Stimulated activated CD4-positive, alpha-beta T cell treated with anti-CD3 and anti-CD28 coated beads, Interleukin-15, amount 100 ng/mL, for 1 hour (primary cell): ENCODE measurements around the gene IGSF21.

ENCODE experiments used
- DNase-seq, 2 donors: peaks; one replicate each; pipeline ENCODE4 v3.0.0-alpha.2; 2020; ENCODE audit warnings: low read depth in 1 of 2, low spot score in 1 of 2

The IGSF21 gene

GRCh38 chr1:18256282-18257235 lies 149.0 kb downstream of the IGSF21 start:
- DNase-seq = no peak

GRCh38 chr1:18257778-18258177 lies 150.2 kb downstream of the IGSF21 start:
- DNase-seq = no peak

- DNase-seq = no peak
Measured at GRCh38 chr1:18261891-18262290, 154.3 kb downstream of the IGSF21 start.

- DNase-seq = no peak
Measured at GRCh38 chr1:18262726-18263125, 155.1 kb downstream of the IGSF21 start.

- no peak for DNase-seq
Measured at GRCh38 chr1:18263547-18264120, 156.0 kb downstream of the IGSF21 start.

GRCh38 chr1:18264450-18265039 lies 156.9 kb downstream of the IGSF21 start:
- DNase-seq = no peak

- DNase-seq = no peak
Measured at GRCh38 chr1:18265641-18266040, 158.0 kb downstream of the IGSF21 start.

GRCh38 chr1:18266391-18266790 lies 158.8 kb downstream of the IGSF21 start:
- DNase-seq = no peak

GRCh38 chr1:18271336-18271735 lies 163.7 kb downstream of the IGSF21 start:
- no peak for DNase-seq

- no peak for DNase-seq
Measured at GRCh38 chr1:18278946-18279345, 171.3 kb downstream of the IGSF21 start.

- no peak for DNase-seq
Measured at GRCh38 chr1:18279351-18280074, 171.9 kb downstream of the IGSF21 start.

GRCh38 chr1:18280956-18281355 lies 173.4 kb downstream of the IGSF21 start:
- DNase-seq = no peak

GRCh38 chr1:18282851-18283600 lies 175.4 kb downstream of the IGSF21 start:
- DNase-seq = no peak

GRCh38 chr1:18283601-18284385 lies 176.2 kb downstream of the IGSF21 start:
- no peak for DNase-seq

GRCh38 chr1:18284805-18285537 lies 177.4 kb downstream of the IGSF21 start:
- no peak for DNase-seq

- no peak for DNase-seq
Measured at GRCh38 chr1:18285538-18285924, 177.9 kb downstream of the IGSF21 start.

GRCh38 chr1:18288722-18289121 lies 181.1 kb downstream of the IGSF21 start:
- no peak for DNase-seq

- no peak for DNase-seq
Measured at GRCh38 chr1:18289597-18289996, 182.0 kb downstream of the IGSF21 start.

- DNase-seq = no peak
Measured at GRCh38 chr1:18290740-18291412, 183.3 kb downstream of the IGSF21 start.
